Left forelimb (tissue), 1 donor: Measurements from ENCODE around the gene DNMT1.
"Not testable (repeated sequence)": the region's sequence is repeated elsewhere in the genome, so short reads cannot be mapped to it uniquely, and the experiment has no call there.

Experiments
- DNase-seq: peaks from one replicate; pipeline ENCODE4 v3.0.0-alpha.2; 2018; ENCODE audit warnings: low spot score

The DNMT1 gene

GRCh38 chr19:10194500-10195198 lies at the start of gene DNMT1:
TSS of gene DNMT1 (minus strand) at chr19:10194953. CDS start at chr19:10194899, 54 bp downstream.
- peak; percentile 97 for DNase-seq

GRCh38 chr19:10243606-10244005 lies 48.9 kb upstream of the DNMT1 start:
- DNase-seq = no peak

- not testable (repeated sequence) for DNase-seq
Measured at GRCh38 chr19:10241826-10242449, 47.2 kb upstream of the DNMT1 start.

GRCh38 chr19:10238172-10238783 lies 43.5 kb upstream of the DNMT1 start:
- DNase-seq = peak; percentile 90

GRCh38 chr19:10237702-10238101 lies 42.9 kb upstream of the DNMT1 start:
- DNase-seq = no peak

- not testable (repeated sequence) for DNase-seq
Measured at GRCh38 chr19:10235409-10235808, 40.7 kb upstream of the DNMT1 start.

- no peak for DNase-seq
Measured at GRCh38 chr19:10235003-10235402, 40.2 kb upstream of the DNMT1 start.

- no peak for DNase-seq
Measured at GRCh38 chr19:10233946-10234345, 39.2 kb upstream of the DNMT1 start.

- no peak for DNase-seq
Measured at GRCh38 chr19:10231612-10232228, 37.0 kb upstream of the DNMT1 start.

- DNase-seq = peak; percentile 92
Measured at GRCh38 chr19:10230861-10231611, 36.3 kb upstream of the DNMT1 start, which contains the start of gene S1PR2. TSS of gene S1PR2 (minus strand) at chr19:10231331. CDS start at chr19:10224905, 6,426 bp downstream.

GRCh38 chr19:10230173-10230860 lies 35.6 kb upstream of the DNMT1 start:
- peak; percentile 75 for DNase-seq

GRCh38 chr19:10228920-10229319 lies 34.2 kb upstream of the DNMT1 start:
- DNase-seq = no peak

GRCh38 chr19:10228393-10228792 lies 33.6 kb upstream of the DNMT1 start:
- no peak for DNase-seq

GRCh38 chr19:10227026-10227971 lies 32.5 kb upstream of the DNMT1 start:
- DNase-seq = no peak

- peak; percentile 91 for DNase-seq
Measured at GRCh38 chr19:10226376-10227025, 31.7 kb upstream of the DNMT1 start.

- no peak for DNase-seq
Measured at GRCh38 chr19:10226021-10226375, 31.2 kb upstream of the DNMT1 start.

GRCh38 chr19:10224337-10224736 lies 29.6 kb upstream of the DNMT1 start:
- no peak for DNase-seq

- no peak for DNase-seq
Measured at GRCh38 chr19:10223488-10224213, 28.9 kb upstream of the DNMT1 start.
